K562 (cell line): ENCODE data around the gene HJV. TPM values are rescaled to one million over a fixed set of nuclear protein-coding genes. Genes with fewer than 3 reads are reported as not detected.
A peak's percentile ranks its signal among the peaks of the same experiment; 100 is the strongest.

Source experiments
- AFF1 ChIP-seq, 2 experiments: fragments of 450-650 bp; IDR thresholded peaks; 2 replicates each; pipeline ENCODE4 v1.6.1; 2018; ENCODE audit warnings: mild to moderate bottlenecking in 2 of 2, low read depth in 1 of 2; ENCODE audit not compliant: partially characterized antibody in 2 of 2
- ARID3B ChIP-seq: fragments of 250-450 bp; sonication (Bioruptor Pico); IDR thresholded peaks from 2 replicates; pipeline ENCODE4 v1.4.0; 2020; ENCODE audit warnings: borderline replicate concordance
- CBX3 ChIP-seq, 2 experiments: IDR thresholded peaks; 1 replicate in 1 of 2; 2 replicates in 1 of 2; pipeline ENCODE4 v1.6.1; 2012; ENCODE audit warnings: inconsistent platforms in 2 of 2, low read length in 2 of 2, borderline replicate concordance in 1 of 2, control low read depth in 1 of 2
- CXXC5 ChIP-seq: fragments of 250-450 bp; sonication (Bioruptor Pico); IDR thresholded peaks from 2 replicates; pipeline ENCODE4 v1.8.0; 2022; ENCODE audit warnings: inconsistent platforms, mild to moderate bottlenecking, moderate library complexity
- FOXA1 ChIP-seq: fragments of 450-650 bp; IDR thresholded peaks from 2 replicates; pipeline ENCODE4 v1.6.1; 2016; ENCODE audit warnings: mild to moderate bottlenecking, borderline replicate concordance
- KAT2B ChIP-seq: IDR thresholded peaks from one replicate; pipeline ENCODE4 v1.6.1; 2012; ENCODE audit warnings: low read depth, mild to moderate bottlenecking, control low read depth, inconsistent platforms, low read length, moderate library complexity
- MECOM ChIP-seq: fragments of 250-450 bp; sonication (Bioruptor Pico); IDR thresholded peaks from 2 replicates; pipeline ENCODE4 v1.8.0; 2022; ENCODE audit warnings: inconsistent platforms
- MTA1 ChIP-seq: fragments of 450-650 bp; IDR thresholded peaks from 2 replicates; pipeline ENCODE4 v1.6.1; 2017; ENCODE audit warnings: borderline replicate concordance
- TGIF2 ChIP-seq: sonication (generic); formaldehyde crosslinking; IDR thresholded peaks from 2 replicates; pipeline ENCODE4 v1.8.1; 2022; ENCODE audit warnings: mild to moderate bottlenecking, missing genetic modification reagents, moderate library complexity
- U2AF2 ChIP-seq: fragments of 200-400 bp; formaldehyde crosslinking; optimal IDR thresholded peaks from 2 replicates; pipeline ENCODE3; 2017; ENCODE audit warnings: low read depth, mild to moderate bottlenecking, low read length
- ZFP36 ChIP-seq: fragments of 150-350 bp; IDR thresholded peaks from 2 replicates; pipeline ENCODE4 v1.6.1; 2018; ENCODE audit warnings: low read length, low read depth; ENCODE audit not compliant: partially characterized antibody
- ZKSCAN8 ChIP-seq: fragments of 200-800 bp; sonication (Bioruptor generic); IDR thresholded peaks from 2 replicates; pipeline ENCODE4 v1.6.1; 2016; ENCODE audit warnings: missing genetic modification characterization, missing compliant biosample characterization
- ZNF12 ChIP-seq: sonication (generic); formaldehyde crosslinking; IDR thresholded peaks from 2 replicates; pipeline ENCODE4 v1.4.0; 2020; ENCODE audit warnings: mild to moderate bottlenecking, missing genetic modification reagents
- ZNF197 ChIP-seq: fragments of 200-800 bp; sonication (Bioruptor generic); IDR thresholded peaks from 2 replicates; pipeline ENCODE4 v1.6.1; 2016; ENCODE audit warnings: low read depth, missing genetic modification characterization, missing compliant biosample characterization
- polyA plus RNA-seq, 8 experiments: library from polyadenylated mRNA; depleted of rRNA in 4 of 8; stranded (reverse) in 5 of 8; unstranded in 3 of 8; fragments of >200 nt; fragmentation: Nextera tagmentation in 2 of 8; fragmentation: Illumina TruSeq in 1 of 8; extraction: Ambion mirVana in 2 of 8; extraction: Trizol in 1 of 8; gene quantifications; 2 replicates each; pipeline versions ENCODE4 v1.2.1 to v1.2.3, GENCODE V29; 2011 to 2014; ENCODE audit warnings: inconsistent platforms in 1 of 8, missing spikeins in 1 of 8
- total RNA-seq, 7 experiments: library from RNA; depleted of rRNA in 6 of 7; stranded (reverse); fragments of >200 nt in 6 of 7; fragmentation: Illumina TruSeq in 2 of 7; extraction: Trizol in 2 of 7; gene quantifications; 2 replicates each; pipeline versions ENCODE4 v1.2.1 to v1.2.3, GENCODE V29; 2011 to 2021; ENCODE audit warnings: low replicate concordance in 1 of 7

The HJV gene
- total and polyA plus RNA-seq, 9 of the 15 experiments (the other 6 are each of a cell fraction or from before 2014, with no cell fraction given): 1.0 to 6.6 (median 2.4) TPM

GRCh38 chr1:145985502-145986439, 35.8 kb downstream of the HJV start (continued):
- TF ChIP-seq AFF1 (IDR thresholded peaks at IDR 0.05; ENCODE audit: low read depth in 1 of 2, partially characterized antibody in 2 of 2) (no peak), MECOM (CRISPR knock-in tag) (no peak), KAT2B (no peak), CBX3 (IDR thresholded peaks at IDR 0.05; ENCODE audit: borderline replicate concordance in 1 of 2, low read length in 2 of 2) (no peak), ZNF12 (CRISPR knock-in tag) (no peak), ARID3B (CRISPR knock-in tag) (no peak), FOXA1 (no peak), TGIF2 (no peak), U2AF2 (no peak), CXXC5 (CRISPR knock-in tag) (0 out of 2 replicates have a peak, but pooled peaks have one; percentile 32), ZNF197 (no peak), ZKSCAN8 (0 out of 2 replicates have a peak, but pooled peaks have one; percentile 44), ZFP36 (no peak), MTA1 (no peak)
